HG02759 (cell line): Measurements from ENCODE around the gene LONRF2.

ENCODE experiments used
- ATAC-seq: cut with Tn5 transposase; IDR thresholded peaks from one replicate; pipeline ENCODE4 v1.9.1; 2021; ENCODE audit warnings: mild to moderate bottlenecking, moderate library complexity; ENCODE audit not compliant: unreplicated experiment

Gene LONRF2

DNA sequence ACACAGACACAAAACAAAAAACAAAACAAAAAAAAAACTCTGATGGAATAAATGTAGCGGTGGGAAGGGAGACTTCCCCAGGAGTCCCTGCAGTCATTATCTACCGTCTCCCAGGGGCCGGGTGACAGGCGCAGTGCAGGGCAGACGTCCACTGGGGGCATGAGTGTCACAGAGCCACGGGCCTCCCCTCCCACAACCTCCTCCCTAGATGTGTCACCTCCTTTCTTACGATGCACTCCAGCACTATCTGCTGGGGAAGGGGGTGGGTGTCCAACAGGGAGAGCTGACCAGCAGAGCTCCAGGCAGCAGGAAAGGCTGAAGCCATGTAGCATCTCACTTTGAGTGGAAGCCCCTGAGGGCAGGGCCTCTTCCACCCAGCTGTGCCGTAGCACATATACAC is 84.5 kb downstream of the LONRF2 start:
- ATAC-seq = no peak

DNA sequence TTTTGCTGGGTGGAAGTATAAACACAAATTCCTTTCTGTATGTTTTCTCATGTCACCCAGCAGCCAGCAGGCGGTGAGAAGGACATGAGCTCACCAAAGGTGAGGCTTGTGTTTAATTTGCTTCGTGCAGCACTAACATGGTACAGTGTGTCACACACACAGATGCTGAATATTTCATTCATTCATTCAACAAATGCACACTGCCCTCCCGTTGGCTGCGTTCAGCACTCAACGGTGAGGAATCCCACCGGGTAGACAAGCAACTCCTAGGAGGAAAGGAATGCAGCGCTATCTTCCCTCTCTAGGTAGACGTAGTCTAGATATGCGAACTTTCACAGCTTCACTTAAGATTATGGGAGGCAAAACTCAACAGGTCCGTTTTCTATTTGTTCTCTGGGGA is 85.1 kb downstream of the LONRF2 start:
- ATAC-seq = no peak

DNA sequence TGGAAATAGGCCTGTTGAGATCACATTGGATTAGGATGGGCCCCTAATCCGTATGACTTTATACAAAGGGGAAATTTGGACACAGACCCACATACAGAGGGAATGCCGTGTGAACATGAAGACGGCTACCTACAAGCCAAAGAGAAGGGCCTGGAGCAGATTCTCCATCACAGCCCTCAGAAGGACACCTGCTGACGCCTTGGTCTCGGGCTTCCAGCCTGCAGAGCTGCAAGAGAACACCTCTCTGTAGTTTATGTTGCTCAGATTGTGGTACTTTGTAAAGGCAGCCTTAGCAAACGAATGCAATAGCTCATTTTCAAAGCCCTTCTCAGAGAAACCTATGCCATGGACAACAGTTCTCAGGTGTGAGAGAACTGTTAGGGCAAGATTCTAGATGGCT is 86.1 kb downstream of the LONRF2 start:
- ATAC-seq = no peak

DNA sequence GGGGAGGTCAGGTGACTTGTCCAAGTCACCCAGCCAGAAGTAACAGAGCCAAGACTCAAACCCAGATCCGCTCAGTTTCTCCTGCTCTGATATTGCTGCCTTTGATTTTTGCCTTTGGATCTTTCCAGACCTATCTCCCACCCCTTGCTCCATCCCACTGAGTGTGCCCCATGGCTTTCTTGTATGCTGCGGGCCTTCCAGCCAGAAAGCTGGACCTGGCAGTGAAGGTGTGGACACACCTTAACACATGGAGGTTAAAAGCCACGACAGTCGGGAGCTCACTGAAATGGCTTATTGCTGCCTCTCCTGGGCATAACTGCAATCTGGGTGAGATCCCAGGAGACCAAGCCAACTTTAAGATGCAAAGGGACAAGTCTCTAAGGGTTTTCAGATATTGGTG is 86.7 kb downstream of the LONRF2 start:
- ATAC-seq = no peak

- ATAC-seq = peak; percentile 97
Measured at GRCh38 chr2:100235098-100235497, 87.2 kb downstream of the LONRF2 start.

DNA sequence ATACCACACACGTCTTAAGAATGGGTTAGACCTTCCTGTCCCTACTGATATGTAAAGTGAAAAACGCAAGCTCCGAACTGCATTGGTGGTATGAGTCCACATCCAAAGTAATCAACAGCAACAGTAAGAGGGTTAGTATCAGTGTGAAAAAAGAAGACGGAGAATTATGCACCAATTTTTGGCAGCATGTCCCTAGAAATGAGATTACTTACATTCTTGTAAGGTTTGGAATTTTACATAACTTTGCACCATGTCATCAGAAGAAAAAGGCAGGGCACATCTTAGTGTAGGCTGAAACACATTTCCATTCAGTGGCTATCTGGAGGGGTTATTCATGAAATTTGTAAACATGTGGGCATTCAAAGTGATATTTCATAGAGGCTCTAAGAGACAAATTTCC is 88.2 kb downstream of the LONRF2 start:
- ATAC-seq = no peak

DNA sequence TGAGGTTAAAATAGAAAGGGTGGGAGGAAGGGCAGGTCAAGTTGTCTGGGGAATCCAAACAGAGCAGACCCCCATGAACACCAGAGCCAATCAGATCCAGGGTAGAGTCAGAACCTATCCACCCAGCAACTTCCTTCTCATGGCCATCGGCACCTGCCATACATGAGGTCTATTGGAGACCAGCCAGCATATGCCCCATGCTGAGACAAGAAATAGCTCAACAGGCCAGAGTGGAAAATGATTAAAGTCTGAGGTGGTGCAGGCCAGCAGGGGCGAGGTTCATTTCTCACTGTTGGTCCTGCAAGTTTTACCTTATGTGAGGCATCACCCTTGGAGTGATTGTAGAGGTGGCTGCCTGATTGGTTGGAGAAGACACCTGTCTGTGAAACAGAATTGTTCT is 89.2 kb downstream of the LONRF2 start:
- ATAC-seq = no peak

- ATAC-seq = no peak
Measured at GRCh38 chr2:100230754-100231153, 91.5 kb downstream of the LONRF2 start.

DNA sequence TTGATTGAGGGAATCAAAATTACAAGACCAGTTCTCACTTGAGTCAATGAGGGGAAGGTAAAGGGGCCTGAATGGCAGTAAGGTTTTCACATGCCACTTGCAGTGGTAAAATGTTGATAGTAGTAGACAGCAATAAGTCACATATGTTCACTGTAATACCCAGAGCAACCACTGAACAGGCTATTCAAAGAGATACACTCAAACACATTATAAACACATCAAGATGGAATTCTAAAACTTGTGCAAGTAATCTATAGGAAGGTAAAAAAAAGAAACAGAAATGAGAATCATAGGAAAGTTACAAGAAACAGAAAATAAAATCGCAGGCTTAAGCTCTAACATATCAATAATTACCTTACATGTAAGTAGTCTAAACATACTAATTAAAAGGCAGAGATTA is 93.3 kb downstream of the LONRF2 start:
- no peak for ATAC-seq

- ATAC-seq = no peak
Measured at GRCh38 chr2:100228415-100228814, 93.9 kb downstream of the LONRF2 start.

DNA sequence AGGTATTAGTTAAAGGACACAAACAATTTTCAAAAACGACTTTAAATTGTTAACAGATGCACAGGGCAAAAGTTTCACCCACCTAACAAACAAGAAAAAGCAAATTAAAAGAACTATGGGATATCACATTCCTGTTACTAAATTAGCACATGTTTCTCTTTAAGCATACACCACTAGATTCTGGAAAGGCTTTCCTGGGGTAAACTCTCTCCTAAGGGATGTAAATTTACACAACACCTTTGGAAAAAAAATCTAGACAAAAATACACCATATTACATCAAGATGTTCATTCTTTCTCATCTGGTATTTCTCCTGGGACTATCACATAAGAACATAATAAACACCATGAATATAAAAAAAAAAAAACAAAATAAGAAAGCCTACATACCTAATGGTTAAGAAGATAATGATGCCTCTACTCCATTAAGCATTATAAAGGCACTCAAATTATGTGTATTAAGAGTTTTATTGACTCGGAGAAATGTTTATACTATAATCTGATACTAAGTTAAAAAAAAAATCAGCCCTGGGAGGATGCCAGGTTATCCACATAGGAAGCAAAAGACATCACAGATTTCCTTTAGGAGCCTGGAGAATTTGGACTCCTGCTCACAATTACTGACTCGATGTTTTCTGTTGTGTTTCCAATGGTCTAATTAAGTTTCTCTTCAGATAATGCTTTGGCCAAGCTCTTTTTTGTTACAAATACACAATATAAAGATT is 97.2 kb downstream of the LONRF2 start:
- no peak for ATAC-seq

GRCh38 chr2:100223502-100223901 is 98.8 kb downstream of the LONRF2 start:
- no peak for ATAC-seq
